HepG2 (cell line): ENCODE data around the gene CSKMT. TPM values are rescaled to one million over a fixed set of nuclear protein-coding genes. Genes with fewer than 3 reads are reported as not detected.

Experiments used
- AHR ChIP-seq: IDR thresholded peaks from 2 replicates; pipeline ENCODE4 v1.6.1; 2018; ENCODE audit warnings: missing genetic modification reagents, missing compliant biosample characterization
- AKAP8 ChIP-seq: sonication (generic); formaldehyde crosslinking; IDR thresholded peaks from 2 replicates; pipeline ENCODE4 v1.5.1; 2020; ENCODE audit warnings: mild to moderate bottlenecking, missing genetic modification reagents
- ETV5 ChIP-seq: IDR thresholded peaks from 2 replicates; pipeline ENCODE4 v1.6.1; 2018; ENCODE audit warnings: missing biosample characterization, missing genetic modification reagents, inconsistent platforms, borderline replicate concordance
- GATAD1 ChIP-seq: IDR thresholded peaks from 2 replicates; pipeline ENCODE4 v1.6.1; 2016; ENCODE audit warnings: missing genetic modification reagents, missing compliant biosample characterization
- GTF3A ChIP-seq: sonication (generic); formaldehyde crosslinking; conservative IDR thresholded peaks from 2 replicates; pipeline ENCODE4 v1.4.0; 2020; ENCODE audit warnings: mild to moderate bottlenecking, missing genetic modification reagents
- HNRNPK ChIP-seq: fragments of 200-400 bp; formaldehyde crosslinking; IDR thresholded peaks from 2 replicates; pipeline ENCODE4 v1.6.1; 2018; ENCODE audit warnings: low read length, low read depth, moderate library complexity, mild to moderate bottlenecking; ENCODE audit not compliant: poor library complexity, severe bottlenecking
- KLF13 ChIP-seq: sonication (generic); formaldehyde crosslinking; IDR thresholded peaks from 2 replicates; pipeline ENCODE4 v1.4.0; 2020; ENCODE audit warnings: mild to moderate bottlenecking, missing genetic modification reagents
- MEIS2 ChIP-seq: sonication (generic); formaldehyde crosslinking; IDR thresholded peaks from 2 replicates; pipeline ENCODE4 v1.9.0; 2021; ENCODE audit warnings: mild to moderate bottlenecking, missing genetic modification reagents
- NR2C2 ChIP-seq: sonication (generic); formaldehyde crosslinking; IDR thresholded peaks from 2 replicates; pipeline ENCODE4 v1.4.0; 2020; ENCODE audit warnings: missing genetic modification reagents, mild to moderate bottlenecking, moderate library complexity, borderline replicate concordance
- TEAD2 ChIP-seq: sonication (generic); formaldehyde crosslinking; IDR thresholded peaks from 2 replicates; pipeline ENCODE4 v1.9.0; 2021; ENCODE audit warnings: missing genetic modification reagents
- TSC22D2 ChIP-seq: sonication (generic); formaldehyde crosslinking; IDR thresholded peaks from 2 replicates; pipeline ENCODE4 v1.5.1; 2020; ENCODE audit warnings: missing genetic modification reagents, mild to moderate bottlenecking, borderline replicate concordance
- U2AF1 ChIP-seq: fragments of 200-400 bp; formaldehyde crosslinking; optimal IDR thresholded peaks from 2 replicates; pipeline ENCODE3; 2017; ENCODE audit warnings: mild to moderate bottlenecking, low read depth, low read length
- XRCC5 ChIP-seq: fragments of 200-400 bp; formaldehyde crosslinking; optimal IDR thresholded peaks from 2 replicates; pipeline ENCODE3; 2017; ENCODE audit warnings: mild to moderate bottlenecking, low read length
- ZBTB7B ChIP-seq: sonication (generic); formaldehyde crosslinking; IDR thresholded peaks from 2 replicates; pipeline ENCODE4 v1.4.0; 2020; ENCODE audit warnings: missing genetic modification reagents
- ZEB1 ChIP-seq: IDR thresholded peaks from 2 replicates; pipeline ENCODE4 v1.6.1; 2012; ENCODE audit warnings: mild to moderate bottlenecking, low read depth, inconsistent platforms; ENCODE audit not compliant: insufficient replicate concordance
- ZFP90 ChIP-seq: sonication (generic); formaldehyde crosslinking; IDR thresholded peaks from 2 replicates; pipeline ENCODE4 v1.8.0; 2022; ENCODE audit warnings: missing genetic modification reagents, mild to moderate bottlenecking, inconsistent platforms, borderline replicate concordance
- ZFX ChIP-seq: sonication (generic); formaldehyde crosslinking; IDR thresholded peaks from 2 replicates; pipeline ENCODE4 v1.4.0; 2020; ENCODE audit warnings: mild to moderate bottlenecking, low read depth, missing genetic modification reagents, moderate library complexity
- ZIK1 ChIP-seq: sonication (generic); formaldehyde crosslinking; IDR thresholded peaks from 2 replicates; pipeline ENCODE4 v1.5.0; 2020; ENCODE audit warnings: mild to moderate bottlenecking, low read depth, missing genetic modification reagents, borderline replicate concordance
- ZNF230 ChIP-seq: sonication (generic); formaldehyde crosslinking; IDR thresholded peaks from 2 replicates; pipeline ENCODE4 v1.4.0; 2020; ENCODE audit warnings: mild to moderate bottlenecking, missing genetic modification reagents
- ZNF274 ChIP-seq: sonication (generic); formaldehyde crosslinking; IDR thresholded peaks from 2 replicates; pipeline ENCODE4 v1.5.1; 2020; ENCODE audit warnings: mild to moderate bottlenecking, missing genetic modification reagents
- ZNF567 ChIP-seq: sonication (generic); formaldehyde crosslinking; IDR thresholded peaks from 2 replicates; pipeline ENCODE4 v1.8.1; 2023; ENCODE audit warnings: mild to moderate bottlenecking, missing genetic modification reagents, borderline replicate concordance
- ZNF644 ChIP-seq: IDR thresholded peaks from 2 replicates; pipeline ENCODE4 v1.6.1; 2016; ENCODE audit warnings: low read depth
- ZNF703 ChIP-seq: sonication (generic); formaldehyde crosslinking; IDR thresholded peaks from 2 replicates; pipeline ENCODE4 v1.5.1; 2020; ENCODE audit warnings: missing genetic modification reagents, mild to moderate bottlenecking, moderate library complexity, borderline replicate concordance
- ZNF761 ChIP-seq: sonication (generic); formaldehyde crosslinking; conservative IDR thresholded peaks from 2 replicates; pipeline ENCODE4 v1.4.0; 2020; ENCODE audit warnings: mild to moderate bottlenecking, missing genetic modification reagents
- ZNF781 ChIP-seq: sonication (generic); formaldehyde crosslinking; IDR thresholded peaks from 2 replicates; pipeline ENCODE4 v1.5.1; 2020; ENCODE audit warnings: borderline replicate concordance, mild to moderate bottlenecking, missing genetic modification reagents; ENCODE audit errors: not compliant biosample characterization
- ZNF790 ChIP-seq: sonication (generic); formaldehyde crosslinking; IDR thresholded peaks from 2 replicates; pipeline ENCODE4 v1.8.0; 2022; ENCODE audit warnings: missing genetic modification reagents, mild to moderate bottlenecking, borderline replicate concordance
- ZSCAN31 ChIP-seq: sonication (generic); formaldehyde crosslinking; IDR thresholded peaks from 2 replicates; pipeline ENCODE4 v1.5.0; 2020; ENCODE audit warnings: low read depth, mild to moderate bottlenecking, missing genetic modification reagents
- ZSCAN9 ChIP-seq: IDR thresholded peaks from 2 replicates; pipeline ENCODE4 v1.6.1; 2016; ENCODE audit warnings: borderline replicate concordance
- polyA plus RNA-seq, 8 experiments: library from polyadenylated mRNA; depleted of rRNA in 3 of 8; stranded (reverse) in 7 of 8; unstranded in 1 of 8; fragments of >200 nt; fragmentation: Illumina TruSeq in 4 of 8; extraction: Trizol in 4 of 8; gene quantifications; 2 replicates each; pipeline versions ENCODE4 v1.2.1 to v1.2.3, GENCODE V29; 2011 to 2016; ENCODE audit warnings: low read depth in 4 of 8, missing spikeins in 1 of 8, mixed read lengths in 1 of 8; ENCODE audit not compliant: insufficient read depth in 1 of 8
- total RNA-seq, 5 experiments: library from RNA; depleted of rRNA; stranded (reverse); fragments of >200 nt; fragmentation: Illumina TruSeq; extraction: Trizol; gene quantifications; 2 replicates each; pipeline ENCODE4 v1.2.3, GENCODE V29; 2016; ENCODE audit warnings: low read depth in 1 of 5
- TF ChIP-seq, protein P1 (sequence below): sonication (generic); formaldehyde crosslinking; IDR thresholded peaks from 2 replicates; pipeline ENCODE4 v1.4.0; 2020; ENCODE audit warnings: missing genetic modification reagents
- TF ChIP-seq, protein P2 (sequence below): sonication (generic); formaldehyde crosslinking; IDR thresholded peaks from 2 replicates; pipeline ENCODE4 v1.8.0; 2022; ENCODE audit warnings: mild to moderate bottlenecking, missing genetic modification reagents

The CSKMT gene
- total and polyA plus RNA-seq, 2 of the 13 experiments (the other 11 are each of a cell fraction or from before 2014, with no cell fraction given): 7.6 to 31.8 TPM

DNA sequence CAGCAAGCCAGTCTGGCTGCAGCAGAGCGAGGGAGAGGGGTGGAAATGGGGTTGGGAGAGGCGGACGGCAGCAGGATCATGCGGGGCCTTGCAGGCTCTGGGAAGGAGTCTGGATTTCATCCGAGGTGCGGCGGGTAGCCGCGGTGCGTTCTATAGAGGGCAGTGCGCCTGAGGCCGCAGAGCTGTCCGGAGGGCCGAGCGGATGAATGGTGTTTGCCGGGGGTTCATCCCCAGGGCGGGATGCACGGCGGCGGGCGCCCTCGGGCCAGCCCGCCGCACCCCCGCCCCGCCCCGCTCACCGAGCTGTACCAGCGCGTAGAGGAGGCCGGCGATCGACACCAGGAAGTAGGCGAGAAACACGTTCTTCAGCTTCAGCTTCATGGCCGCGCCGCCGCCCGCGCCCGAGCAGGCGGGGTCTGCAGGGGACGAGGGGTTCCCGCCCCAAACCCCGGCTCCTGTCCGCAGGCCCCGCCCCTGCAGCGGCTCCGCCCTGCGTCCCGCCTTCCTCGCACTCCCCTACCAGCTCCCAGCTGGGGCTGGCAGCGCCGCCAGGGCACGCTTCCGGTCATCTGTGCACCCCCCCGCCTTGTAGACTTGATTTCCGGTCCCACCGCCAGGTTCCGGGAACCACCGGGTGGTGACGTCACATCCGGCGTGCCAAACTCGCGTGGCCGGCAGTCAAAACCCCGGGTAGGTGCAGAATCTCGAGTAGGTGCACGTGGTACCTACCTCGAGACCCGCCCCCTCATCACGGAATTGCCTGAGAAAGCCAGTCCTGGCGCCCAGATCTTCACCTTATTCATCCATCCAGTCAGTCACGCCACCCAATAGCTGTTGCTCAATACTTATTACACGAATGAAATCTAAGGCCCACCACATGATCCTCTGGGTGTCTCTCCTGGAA, 43.3 kb upstream of the CSKMT start, which contains the start of gene B3GAT3 (continued):
- peak; percentile 30; the same call in 1 of the 2 replicates for TF ChIP-seq AHR (CRISPR knock-in tag)
- TF ChIP-seq GATAD1 (CRISPR knock-in tag): peak; percentile 87
- TF ChIP-seq, protein P1, sequence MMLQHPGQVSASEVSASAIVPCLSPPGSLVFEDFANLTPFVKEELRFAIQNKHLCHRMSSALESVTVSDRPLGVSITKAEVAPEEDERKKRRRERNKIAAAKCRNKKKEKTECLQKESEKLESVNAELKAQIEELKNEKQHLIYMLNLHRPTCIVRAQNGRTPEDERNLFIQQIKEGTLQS: peak; percentile 83
- no peak for TF ChIP-seq KLF13
- TF ChIP-seq ZNF761: peak; percentile 44; the same call in 1 of the 2 replicates
- peak; percentile 57; the same call in 1 of the 2 replicates for TF ChIP-seq MEIS2
- TF ChIP-seq ETV5 (CRISPR knock-in tag): peak; percentile 99
- peak; percentile 82; the same call in 1 of the 2 replicates for TF ChIP-seq ZFP90 (CRISPR knock-in tag)
- no peak; the same call in 1 of the 2 replicates for TF ChIP-seq ZNF230 (CRISPR knock-in tag)
- TF ChIP-seq NR2C2 (CRISPR knock-in tag): peak; percentile 56; the same call in 1 of the 2 replicates
- no peak for TF ChIP-seq ZNF703
- TF ChIP-seq XRCC5: peak; percentile 54
- TF ChIP-seq ZSCAN9 (CRISPR knock-in tag): no peak; the same call in 1 of the 2 replicates
- TF ChIP-seq ZNF274 (CRISPR knock-in tag): peak; percentile 88
- TF ChIP-seq U2AF1: no peak
- peak; percentile 14; the same call in 1 of the 2 replicates for TF ChIP-seq AKAP8 (CRISPR knock-in tag)
- TF ChIP-seq ZSCAN31: peak; percentile 74; the same call in 1 of the 2 replicates
- no peak for TF ChIP-seq ZNF644 (CRISPR knock-in tag)
- 0 out of 2 replicates have a peak, but pooled peaks have one; percentile 47 for TF ChIP-seq ZBTB7B
- TF ChIP-seq ZNF781: peak; percentile 82
- TF ChIP-seq ZEB1: peak; percentile 31
- TF ChIP-seq TSC22D2 (CRISPR knock-in tag): peak; percentile 55; the same call in 1 of the 2 replicates
- peak; percentile 0; the same call in 1 of the 2 replicates for TF ChIP-seq ZNF790
- TF ChIP-seq ZFX (CRISPR knock-in tag): peak; percentile 61
- no peak for TF ChIP-seq HNRNPK
- TF ChIP-seq GTF3A (CRISPR knock-in tag): no peak
- peak; percentile 82; the same call in 1 of the 2 replicates for TF ChIP-seq ZIK1 (CRISPR knock-in tag)
- no peak for TF ChIP-seq TEAD2
- TF ChIP-seq, protein P2, sequence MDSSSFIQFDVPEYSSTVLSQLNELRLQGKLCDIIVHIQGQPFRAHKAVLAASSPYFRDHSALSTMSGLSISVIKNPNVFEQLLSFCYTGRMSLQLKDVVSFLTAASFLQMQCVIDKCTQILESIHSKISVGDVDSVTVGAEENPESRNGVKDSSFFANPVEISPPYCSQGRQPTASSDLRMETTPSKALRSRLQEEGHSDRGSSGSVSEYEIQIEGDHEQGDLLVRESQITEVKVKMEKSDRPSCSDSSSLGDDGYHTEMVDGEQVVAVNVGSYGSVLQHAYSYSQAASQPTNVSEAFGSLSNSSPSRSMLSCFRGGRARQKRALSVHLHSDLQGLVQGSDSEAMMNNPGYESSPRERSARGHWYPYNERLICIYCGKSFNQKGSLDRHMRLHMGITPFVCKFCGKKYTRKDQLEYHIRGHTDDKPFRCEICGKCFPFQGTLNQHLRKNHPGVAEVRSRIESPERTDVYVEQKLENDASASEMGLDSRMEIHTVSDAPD (CRISPR knock-in tag): no peak
- no peak for TF ChIP-seq ZNF567 (CRISPR knock-in tag)
